ENCODE measurements around the gene KRTDAP.

DNA sequence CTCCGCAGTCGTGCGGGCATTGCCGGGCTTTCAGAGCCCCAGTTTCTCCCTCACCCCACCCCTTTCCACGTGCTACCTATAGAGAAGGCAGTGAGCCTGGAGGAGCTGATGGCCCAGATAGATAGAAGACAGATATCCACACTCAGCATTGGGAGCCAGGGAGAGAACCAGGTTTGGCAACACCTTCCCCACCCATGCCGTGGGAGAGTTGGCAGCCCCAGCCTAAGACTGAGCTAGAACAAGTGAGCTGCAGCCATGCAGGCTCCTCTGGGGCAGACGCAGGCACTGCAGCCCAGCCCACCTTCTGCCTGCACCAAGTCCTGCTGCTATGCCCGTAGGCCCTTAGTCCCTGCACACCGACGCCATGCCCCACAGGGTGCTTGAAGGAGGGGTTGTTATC, 10.3 kb upstream of the KRTDAP start:
- TF ChIP-seq CTCF (IDR thresholded peaks at IDR 0.05) (no peak), POLR2A (IDR thresholded peaks at IDR 0.05) (no peak)
